Measurements from ENCODE around the gene ZCCHC12.

Gene ZCCHC12

GRCh38 chrX:118872102-118872566 lies 48.5 kb downstream of the ZCCHC12 start:
- DNase-seq = no peak

Measured in activated effector memory CD4-positive, alpha-beta T cell treated with anti-CD3 and anti-CD28 coated beads, Interleukin-2, amount 50 U/mL, for 16 hours (primary cell).